ENCODE data around the gene CREB5. TPM values are rescaled to one million over a fixed set of nuclear protein-coding genes. Genes with fewer than 3 reads are reported as not detected.

CREB5 gene
- total RNA-seq, 2 experiments from 2014 or later = 0.19 to 0.22 TPM

GRCh38 chr7:28414453-28414852 is 2.1 kb downstream of the CREB5 start:
- no peak overlapping the region for H3K27ac Mint-ChIP-seq
- H3K9me3 Mint-ChIP-seq = no peaks in the 10 kb centered on the region
- ChIA-PET POLR2A (no interaction called here), CTCF (interaction anchor here (0.6 kb wide), 1 partner anchor 107 kb away, joined by 3 read pairs; no protein-coding TSS in a partner anchor)
- Histone ChIP-seq H3K27me3 (ENCODE audit: control insufficient read depth in 1 of 2, insufficient read depth in 2 of 2, low read length in 2 of 2) (peaks cover 19 to 50% of the 10 kb centered on the region in 2 experiments), H3K9me3 (ENCODE audit: control insufficient read depth in 1 of 2, insufficient read depth in 1 of 2, low read length in 2 of 2) (peaks cover 0 to 4% of the 10 kb centered on the region in 2 experiments), H3K4me3 (ENCODE audit: low read length) (no peak overlapping the region), H3K4me1 (ENCODE audit: insufficient read depth, low read length) (peaks cover 13% of the 10 kb centered on the region), H3K27ac (ENCODE audit: low read depth in 1 of 2, low read length in 2 of 2) (no peak overlapping the region), H3K36me3 (ENCODE audit: insufficient read depth, low read length) (no peaks in the 10 kb centered on the region)
- H3K4me3 Mint-ChIP-seq = no peak overlapping the region
- DNase-seq (no peak), ATAC-seq (ENCODE audit: poor library complexity) (no peak)
- H3K36me3 Mint-ChIP-seq (ENCODE audit: low read depth) = no peaks in the 10 kb centered on the region
- intact Hi-C loops (cut with DNase I, micrococcal nuclease) = no loop called here
- no peak for TF ChIP-seq CTCF (IDR thresholded peaks at IDR 0.05)
- peaks cover 82% of the 10 kb centered on the region for H3K27me3 Mint-ChIP-seq
- H3K4me1 Mint-ChIP-seq (ENCODE audit: low read depth) = peaks cover 16% of the 10 kb centered on the region

GRCh38 chr7:28417321-28417940 is 5.1 kb downstream of the CREB5 start:
- DNase-seq (no peak), ATAC-seq (ENCODE audit: poor library complexity) (no peak)
- Mint-ChIP-seq H3K36me3 (ENCODE audit: low read depth) (no peaks in the 10 kb centered on the region), H3K27me3 (peaks cover 66% of the 10 kb centered on the region), H3K27ac (no peak overlapping the region), H3K9me3 (no peaks in the 10 kb centered on the region), H3K4me1 (ENCODE audit: low read depth) (no peaks in the 10 kb centered on the region), H3K4me3 (no peak overlapping the region)
- Histone ChIP-seq H3K36me3 (ENCODE audit: insufficient read depth, low read length) (no peaks in the 10 kb centered on the region), H3K9me3 (ENCODE audit: control insufficient read depth in 1 of 2, insufficient read depth in 1 of 2, low read length in 2 of 2) (no peaks in the 10 kb centered on the region), H3K4me3 (ENCODE audit: low read length) (no peak overlapping the region), H3K27ac (ENCODE audit: low read depth in 1 of 2, low read length in 2 of 2) (no peak overlapping the region), H3K27me3 (ENCODE audit: control insufficient read depth in 1 of 2, insufficient read depth in 2 of 2, low read length in 2 of 2) (peaks cover 3 to 27% of the 10 kb centered on the region in 2 experiments), H3K4me1 (ENCODE audit: insufficient read depth, low read length) (no peaks in the 10 kb centered on the region)
- intact Hi-C loops (cut with DNase I, micrococcal nuclease) = no loop called here
- ChIA-PET CTCF (no interaction called here), POLR2A (no interaction called here)
- TF ChIP-seq CTCF (IDR thresholded peaks at IDR 0.05) = no peak

GRCh38 chr7:28418311-28418710 is 6.0 kb downstream of the CREB5 start:
- Mint-ChIP-seq H3K36me3 (ENCODE audit: low read depth) (no peaks in the 10 kb centered on the region), H3K4me3 (no peak overlapping the region), H3K27ac (no peak overlapping the region), H3K27me3 (peaks cover 62% of the 10 kb centered on the region), H3K9me3 (no peaks in the 10 kb centered on the region), H3K4me1 (ENCODE audit: low read depth) (no peaks in the 10 kb centered on the region)
- no peak overlapping the region for H3K27ac ChIP-seq (ENCODE audit: low read depth in 1 of 2, low read length in 2 of 2)
- ChIA-PET CTCF (no interaction called here), POLR2A (no interaction called here)
- peaks cover 0 to 22% of the 10 kb centered on the region in 2 experiments for H3K27me3 ChIP-seq (ENCODE audit: control insufficient read depth in 1 of 2, insufficient read depth in 2 of 2, low read length in 2 of 2)
- no peaks in the 10 kb centered on the region for H3K9me3 ChIP-seq (ENCODE audit: control insufficient read depth in 1 of 2, insufficient read depth in 1 of 2, low read length in 2 of 2)
- DNase-seq (no peak), ATAC-seq (ENCODE audit: poor library complexity) (no peak)
- H3K4me3 ChIP-seq (ENCODE audit: low read length) = no peak overlapping the region
- intact Hi-C loops (cut with DNase I, micrococcal nuclease) = no loop called here
- no peak for TF ChIP-seq CTCF (IDR thresholded peaks at IDR 0.05)
- H3K4me1 ChIP-seq (ENCODE audit: insufficient read depth, low read length) = no peaks in the 10 kb centered on the region
- no peaks in the 10 kb centered on the region for H3K36me3 ChIP-seq (ENCODE audit: insufficient read depth, low read length)
